ENCODE results near the gene KLRD1.
"Not testable (repeated sequence)": the region's sequence is repeated elsewhere in the genome, so short reads cannot be mapped to it uniquely, and the experiment has no call there.

The KLRD1 gene

DNA sequence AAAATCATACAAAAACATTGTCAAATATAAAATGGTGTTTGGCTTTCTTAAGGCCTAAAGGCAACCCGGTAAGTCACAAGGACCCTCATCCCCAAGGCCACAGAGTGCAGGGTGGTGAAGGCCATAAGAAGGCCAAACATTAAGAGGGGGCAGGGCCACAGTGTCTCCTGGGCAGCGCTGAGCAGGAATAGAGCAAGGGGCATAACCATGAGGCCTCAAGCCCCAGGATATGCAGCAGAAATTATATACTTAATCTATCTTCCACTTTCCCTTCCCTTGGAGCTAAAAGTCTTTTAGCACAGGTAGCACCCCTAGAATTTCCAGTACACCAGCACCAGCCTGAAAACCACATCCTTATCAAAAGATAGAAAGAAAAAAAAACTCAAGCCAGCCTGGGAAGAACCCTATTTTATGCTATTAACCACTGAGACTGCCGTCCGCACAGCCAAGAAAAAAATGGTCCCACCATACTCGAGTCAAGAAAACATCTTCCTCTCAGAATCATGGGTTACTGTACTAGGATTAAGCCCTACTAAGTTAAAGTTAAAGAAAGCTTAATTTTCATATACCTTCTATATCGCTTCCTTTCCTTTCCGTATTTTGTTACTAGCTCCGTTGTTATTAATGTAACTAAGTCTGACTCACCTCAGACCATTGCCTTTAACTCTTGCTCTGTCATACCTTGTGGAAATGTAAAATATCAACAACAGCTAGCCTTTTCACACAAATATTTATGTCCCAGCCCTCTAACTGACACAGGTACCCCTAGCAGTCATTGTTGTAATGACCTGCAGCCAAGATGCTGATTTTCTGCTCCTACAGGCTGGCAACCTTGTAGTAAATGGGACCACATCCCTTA, 62.1 kb downstream of the KLRD1 start:
- DNase-seq: no peak

DNA sequence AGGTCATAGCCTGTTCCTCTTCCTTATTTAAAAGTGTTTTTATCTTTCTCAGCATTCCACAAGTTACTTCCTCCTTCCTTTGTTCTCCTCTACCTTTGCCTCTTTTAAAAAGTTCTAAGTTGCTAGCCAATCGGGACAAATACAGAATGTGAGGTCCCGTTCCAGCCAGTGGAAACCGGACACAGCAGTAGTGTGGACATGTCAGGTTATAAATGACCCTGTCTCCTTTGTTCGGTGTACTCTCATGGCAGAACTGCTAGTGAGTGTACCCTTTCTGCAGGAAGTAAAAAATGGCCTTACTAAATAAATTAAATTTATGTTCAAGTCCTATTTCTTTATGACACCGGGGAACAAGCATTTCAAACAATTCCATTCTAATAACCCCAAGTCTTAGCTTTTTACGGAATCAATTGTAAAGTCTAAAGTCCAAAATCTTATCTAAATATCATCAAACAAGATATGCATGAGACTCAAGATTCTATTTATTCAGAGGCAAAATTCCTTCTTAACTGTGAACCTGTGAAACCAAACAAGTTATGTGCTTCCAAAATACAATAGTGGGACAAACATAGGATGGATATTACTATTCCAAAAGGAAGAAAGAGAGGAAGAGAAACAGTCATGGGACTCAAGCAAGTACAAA, 64.3 kb downstream of the KLRD1 start:
- not testable (repeated sequence) for DNase-seq

- DNase-seq: no peak
These were observed 64.9 kb downstream of the KLRD1 start for GRCh38 chr12:10372559-10372958.

DNA sequence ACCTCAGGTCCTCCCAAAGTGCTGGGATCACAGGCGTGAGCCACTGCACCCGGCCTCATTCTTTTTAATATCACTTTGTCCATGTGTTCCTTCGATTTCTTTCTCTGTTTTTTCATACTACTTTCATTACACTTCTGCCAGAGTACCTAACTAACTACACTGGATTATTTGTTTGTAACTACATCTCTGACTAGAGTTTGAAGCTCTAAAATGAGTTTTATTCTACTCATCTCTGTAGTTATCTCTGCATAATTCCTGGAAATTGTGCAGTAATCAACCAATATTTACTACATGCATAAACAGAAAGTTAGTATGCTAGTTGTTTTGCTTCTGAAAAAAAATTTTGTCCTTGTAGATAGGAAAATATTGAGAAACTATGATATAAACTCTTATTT, 67.0 kb downstream of the KLRD1 start:
- DNase-seq: no peak

- DNase-seq: not testable (repeated sequence)
These were observed 71.1 kb downstream of the KLRD1 start for GRCh38 chr12:10378737-10379136.

Data from bone marrow (tissue), 2 donors.